Measurements from ENCODE around the gene YWHAQ.
"Not testable (repeated sequence)": the region's sequence is repeated elsewhere in the genome, so short reads cannot be mapped to it uniquely, and the experiment has no call there.

DNA sequence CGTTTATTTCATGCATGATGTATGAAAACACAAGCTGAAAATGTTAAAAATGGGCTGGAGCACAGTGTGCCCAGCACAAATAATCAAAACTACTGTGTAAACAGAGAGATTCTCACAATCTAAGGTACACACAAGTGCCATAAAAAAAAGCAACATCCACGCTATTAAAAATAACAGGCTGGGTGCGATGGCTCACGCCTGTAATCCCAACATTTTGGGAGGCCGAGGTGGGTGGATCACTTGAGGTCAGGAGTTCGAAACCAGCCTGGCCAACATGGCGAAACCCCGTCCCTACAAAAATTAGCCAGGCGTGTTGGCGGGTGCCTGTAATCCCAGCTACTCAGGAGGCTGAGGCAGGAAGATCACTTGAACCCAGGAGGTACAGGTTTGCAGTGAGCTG lies 22.3 kb downstream of the YWHAQ start:
- TF ChIP-seq, protein P1, sequence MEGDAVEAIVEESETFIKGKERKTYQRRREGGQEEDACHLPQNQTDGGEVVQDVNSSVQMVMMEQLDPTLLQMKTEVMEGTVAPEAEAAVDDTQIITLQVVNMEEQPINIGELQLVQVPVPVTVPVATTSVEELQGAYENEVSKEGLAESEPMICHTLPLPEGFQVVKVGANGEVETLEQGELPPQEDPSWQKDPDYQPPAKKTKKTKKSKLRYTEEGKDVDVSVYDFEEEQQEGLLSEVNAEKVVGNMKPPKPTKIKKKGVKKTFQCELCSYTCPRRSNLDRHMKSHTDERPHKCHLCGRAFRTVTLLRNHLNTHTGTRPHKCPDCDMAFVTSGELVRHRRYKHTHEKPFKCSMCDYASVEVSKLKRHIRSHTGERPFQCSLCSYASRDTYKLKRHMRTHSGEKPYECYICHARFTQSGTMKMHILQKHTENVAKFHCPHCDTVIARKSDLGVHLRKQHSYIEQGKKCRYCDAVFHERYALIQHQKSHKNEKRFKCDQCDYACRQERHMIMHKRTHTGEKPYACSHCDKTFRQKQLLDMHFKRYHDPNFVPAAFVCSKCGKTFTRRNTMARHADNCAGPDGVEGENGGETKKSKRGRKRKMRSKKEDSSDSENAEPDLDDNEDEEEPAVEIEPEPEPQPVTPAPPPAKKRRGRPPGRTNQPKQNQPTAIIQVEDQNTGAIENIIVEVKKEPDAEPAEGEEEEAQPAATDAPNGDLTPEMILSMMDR (IDR thresholded peaks at IDR 0.05): not testable (repeated sequence)
- not testable (repeated sequence) for TF ChIP-seq JUND (IDR thresholded peaks at IDR 0.05); TEAD4 (IDR thresholded peaks at IDR 0.05; ENCODE audit: borderline replicate concordance, insufficient read depth); RFX5 (IDR thresholded peaks at IDR 0.05; ENCODE audit: low read length); FOXJ3 (CRISPR knock-in tag; IDR thresholded peaks at IDR 0.05)

Data from SK-N-SH (cell line).